ENCODE data around the gene PFN3. TPM values are rescaled to one million over a fixed set of nuclear protein-coding genes. Genes with fewer than 3 reads are reported as not detected.

The PFN3 gene
- polyA plus RNA-seq, 1 of the 3 experiments (the other 2 are of a cell fraction), result not detected

DNA sequence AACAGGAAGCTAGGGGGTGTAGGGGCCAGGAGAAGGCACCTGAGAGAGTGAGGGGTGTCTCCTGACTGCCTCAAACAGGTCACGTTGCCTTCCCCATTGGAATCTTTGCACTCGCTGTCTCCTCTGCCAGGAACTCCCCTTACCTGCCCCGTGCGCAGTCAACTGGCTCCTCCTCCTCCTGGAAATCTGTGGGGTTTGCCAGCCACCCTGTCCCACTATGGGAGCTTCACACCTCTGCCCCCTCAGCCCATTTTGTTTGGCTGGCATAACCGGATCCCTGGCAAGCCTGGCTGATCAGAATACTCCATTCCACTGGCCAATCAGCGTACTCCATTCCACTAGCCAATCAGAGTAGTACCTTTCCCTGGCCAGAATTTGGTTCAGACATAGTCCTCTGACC, 26.7 kb downstream of the PFN3 start:
- Histone ChIP-seq H3K27ac (ENCODE audit: low read depth in 2 of 2, low read length in 1 of 2) (no peak overlapping the region), H3K4me3 (ENCODE audit: low read depth in 2 of 2, low read length in 1 of 2) (no peak overlapping the region), H3K9me2 (no peaks in the 10 kb centered on the region), H4K20me1 (ENCODE audit: insufficient read depth) (no peaks in the 10 kb centered on the region), H3K4me2 (no peak overlapping the region), H2AFZ (ENCODE audit: low read depth) (no peak overlapping the region), H3K9me3 (no peaks in the 10 kb centered on the region), H3K9ac (no peak overlapping the region), H3K27me3 (ENCODE audit: insufficient read depth) (no peaks in the 10 kb centered on the region), H3K4me1 (ENCODE audit: control insufficient read depth in 1 of 2, insufficient read depth in 2 of 2, low read depth in 1 of 2, low read length in 1 of 2) (peaks cover 0 to 9% of the 10 kb centered on the region in 2 experiments; a peak in 1 of 4 replicates), H3F3A (replicated peaks; ENCODE audit: insufficient read depth) (peaks cover 6% of the 10 kb centered on the region), H3K79me2 (ENCODE audit: insufficient read depth) (no peaks in the 10 kb centered on the region), H3K36me3 (replicated peaks in 1 of 2; ENCODE audit: control insufficient read depth in 1 of 2, insufficient read depth in 2 of 2, low read length in 1 of 2) (no peaks in the 10 kb centered on the region)
- no peak for TF ChIP-seq RXRA (IDR thresholded peaks at IDR 0.05; ENCODE audit: borderline replicate concordance, low read depth)
- no peak for TF ChIP-seq MXI1 (IDR thresholded peaks at IDR 0.05; ENCODE audit: low read depth, low read length)
- TF ChIP-seq, protein P1, sequence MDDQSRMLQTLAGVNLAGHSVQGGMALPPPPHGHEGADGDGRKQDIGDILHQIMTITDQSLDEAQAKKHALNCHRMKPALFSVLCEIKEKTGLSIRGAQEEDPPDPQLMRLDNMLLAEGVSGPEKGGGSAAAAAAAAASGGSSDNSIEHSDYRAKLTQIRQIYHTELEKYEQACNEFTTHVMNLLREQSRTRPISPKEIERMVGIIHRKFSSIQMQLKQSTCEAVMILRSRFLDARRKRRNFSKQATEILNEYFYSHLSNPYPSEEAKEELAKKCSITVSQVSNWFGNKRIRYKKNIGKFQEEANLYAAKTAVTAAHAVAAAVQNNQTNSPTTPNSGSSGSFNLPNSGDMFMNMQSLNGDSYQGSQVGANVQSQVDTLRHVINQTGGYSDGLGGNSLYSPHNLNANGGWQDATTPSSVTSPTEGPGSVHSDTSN (IDR thresholded peaks at IDR 0.05), result no peak
- no peak for TF ChIP-seq RFX5 (IDR thresholded peaks at IDR 0.05; ENCODE audit: low read length)
- no peak for TF ChIP-seq GABPA (IDR thresholded peaks at IDR 0.05; ENCODE audit: low read depth)
- no peak for TF ChIP-seq YY1 (IDR thresholded peaks at IDR 0.05; ENCODE audit: low read depth)
- no peak for TF ChIP-seq TAF1 (IDR thresholded peaks at IDR 0.05; ENCODE audit: borderline replicate concordance, low read depth, low read length)
- TF ChIP-seq, protein P2, sequence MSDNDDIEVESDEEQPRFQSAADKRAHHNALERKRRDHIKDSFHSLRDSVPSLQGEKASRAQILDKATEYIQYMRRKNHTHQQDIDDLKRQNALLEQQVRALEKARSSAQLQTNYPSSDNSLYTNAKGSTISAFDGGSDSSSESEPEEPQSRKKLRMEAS (IDR thresholded peaks at IDR 0.05; ENCODE audit: low read depth), result no peak
- no peak for TF ChIP-seq TCF12 (IDR thresholded peaks at IDR 0.05)
- WGBS (ENCODE audit: low lambda C conversion rate), result 86% methylated on average over 6 of the region's 6 CpGs
- DNase-seq, result no peak
- POLR2A ChIA-PET, result no interaction called here
- CTCF ChIA-PET, result interaction anchor here (0.9 to 4.9 kb wide), 4 partner anchors 16 to 127 kb away, joined by 3 to 47 read pairs (median 16); no protein-coding TSS in a partner anchor

DNA sequence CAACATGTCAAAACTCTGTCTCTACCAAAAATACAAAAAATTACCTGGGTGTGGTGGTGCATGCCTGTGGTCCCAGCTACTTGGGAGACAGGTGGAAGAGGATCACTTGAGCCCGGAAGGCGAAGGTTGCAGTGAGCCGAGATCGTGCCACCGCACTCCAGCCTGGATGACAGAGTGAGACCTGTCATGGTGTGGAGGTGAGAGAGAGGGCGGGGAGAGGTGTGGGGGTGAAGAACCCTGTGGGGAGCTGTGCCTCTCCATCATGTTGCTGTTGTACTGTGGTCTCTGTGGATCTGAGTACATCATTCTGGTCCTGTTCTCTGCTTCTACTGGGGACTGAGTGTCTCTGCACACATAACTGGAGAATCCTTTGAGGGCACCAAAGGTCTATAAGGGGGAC, 27.6 kb downstream of the PFN3 start:
- H3K27ac ChIP-seq (ENCODE audit: low read depth in 2 of 2, low read length in 1 of 2), result no peak overlapping the region
- no peak overlapping the region for H3K4me3 ChIP-seq (ENCODE audit: low read depth in 2 of 2, low read length in 1 of 2)
- peaks cover 7% of the 10 kb centered on the region for H3F3A ChIP-seq (replicated peaks; ENCODE audit: insufficient read depth)
- TF ChIP-seq SIN3A (IDR thresholded peaks at IDR 0.05; ENCODE audit: borderline replicate concordance, low read depth, low read length) (no peak), RFX5 (IDR thresholded peaks at IDR 0.05; ENCODE audit: low read length) (no peak), ELF1 (IDR thresholded peaks at IDR 0.05) (no peak), TAF1 (IDR thresholded peaks at IDR 0.05; ENCODE audit: borderline replicate concordance, low read depth, low read length) (no peak), JUND (IDR thresholded peaks at IDR 0.05) (no peak), MXI1 (IDR thresholded peaks at IDR 0.05; ENCODE audit: low read depth, low read length) (no peak), RCOR1 (IDR thresholded peaks at IDR 0.05; ENCODE audit: low read length) (no peak), RAD21 (IDR thresholded peaks at IDR 0.05; ENCODE audit: low read length) (no peak), SMC3 (IDR thresholded peaks at IDR 0.05; ENCODE audit: low read depth, low read length) (no peak), CHD2 (IDR thresholded peaks at IDR 0.05; ENCODE audit: low read length, partially characterized antibody) (no peak), GABPA (IDR thresholded peaks at IDR 0.05; ENCODE audit: low read depth) (no peak), FOXJ3 (CRISPR knock-in tag; IDR thresholded peaks at IDR 0.05) (no peak), EP300 (IDR thresholded peaks at IDR 0.05; ENCODE audit: borderline replicate concordance in 1 of 2, low read depth in 1 of 2, low read length in 1 of 2) (no peak)
- TF ChIP-seq, protein P1 (IDR thresholded peaks at IDR 0.05), result no peak
- TF ChIP-seq, protein P2 (IDR thresholded peaks at IDR 0.05; ENCODE audit: low read depth), result no peak
- TF ChIP-seq, protein P3, sequence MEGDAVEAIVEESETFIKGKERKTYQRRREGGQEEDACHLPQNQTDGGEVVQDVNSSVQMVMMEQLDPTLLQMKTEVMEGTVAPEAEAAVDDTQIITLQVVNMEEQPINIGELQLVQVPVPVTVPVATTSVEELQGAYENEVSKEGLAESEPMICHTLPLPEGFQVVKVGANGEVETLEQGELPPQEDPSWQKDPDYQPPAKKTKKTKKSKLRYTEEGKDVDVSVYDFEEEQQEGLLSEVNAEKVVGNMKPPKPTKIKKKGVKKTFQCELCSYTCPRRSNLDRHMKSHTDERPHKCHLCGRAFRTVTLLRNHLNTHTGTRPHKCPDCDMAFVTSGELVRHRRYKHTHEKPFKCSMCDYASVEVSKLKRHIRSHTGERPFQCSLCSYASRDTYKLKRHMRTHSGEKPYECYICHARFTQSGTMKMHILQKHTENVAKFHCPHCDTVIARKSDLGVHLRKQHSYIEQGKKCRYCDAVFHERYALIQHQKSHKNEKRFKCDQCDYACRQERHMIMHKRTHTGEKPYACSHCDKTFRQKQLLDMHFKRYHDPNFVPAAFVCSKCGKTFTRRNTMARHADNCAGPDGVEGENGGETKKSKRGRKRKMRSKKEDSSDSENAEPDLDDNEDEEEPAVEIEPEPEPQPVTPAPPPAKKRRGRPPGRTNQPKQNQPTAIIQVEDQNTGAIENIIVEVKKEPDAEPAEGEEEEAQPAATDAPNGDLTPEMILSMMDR (IDR thresholded peaks at IDR 0.05), result no peak
- TF ChIP-seq, protein P4, sequence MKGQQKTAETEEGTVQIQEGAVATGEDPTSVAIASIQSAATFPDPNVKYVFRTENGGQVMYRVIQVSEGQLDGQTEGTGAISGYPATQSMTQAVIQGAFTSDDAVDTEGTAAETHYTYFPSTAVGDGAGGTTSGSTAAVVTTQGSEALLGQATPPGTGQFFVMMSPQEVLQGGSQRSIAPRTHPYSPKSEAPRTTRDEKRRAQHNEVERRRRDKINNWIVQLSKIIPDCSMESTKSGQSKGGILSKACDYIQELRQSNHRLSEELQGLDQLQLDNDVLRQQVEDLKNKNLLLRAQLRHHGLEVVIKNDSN (IDR thresholded peaks at IDR 0.05; ENCODE audit: borderline replicate concordance, low read depth), result no peak
- TF ChIP-seq, protein P5, sequence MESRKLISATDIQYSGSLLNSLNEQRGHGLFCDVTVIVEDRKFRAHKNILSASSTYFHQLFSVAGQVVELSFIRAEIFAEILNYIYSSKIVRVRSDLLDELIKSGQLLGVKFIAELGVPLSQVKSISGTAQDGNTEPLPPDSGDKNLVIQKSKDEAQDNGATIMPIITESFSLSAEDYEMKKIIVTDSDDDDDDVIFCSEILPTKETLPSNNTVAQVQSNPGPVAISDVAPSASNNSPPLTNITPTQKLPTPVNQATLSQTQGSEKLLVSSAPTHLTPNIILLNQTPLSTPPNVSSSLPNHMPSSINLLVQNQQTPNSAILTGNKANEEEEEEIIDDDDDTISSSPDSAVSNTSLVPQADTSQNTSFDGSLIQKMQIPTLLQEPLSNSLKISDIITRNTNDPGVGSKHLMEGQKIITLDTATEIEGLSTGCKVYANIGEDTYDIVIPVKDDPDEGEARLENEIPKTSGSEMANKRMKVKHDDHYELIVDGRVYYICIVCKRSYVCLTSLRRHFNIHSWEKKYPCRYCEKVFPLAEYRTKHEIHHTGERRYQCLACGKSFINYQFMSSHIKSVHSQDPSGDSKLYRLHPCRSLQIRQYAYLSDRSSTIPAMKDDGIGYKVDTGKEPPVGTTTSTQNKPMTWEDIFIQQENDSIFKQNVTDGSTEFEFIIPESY (IDR thresholded peaks at IDR 0.05; ENCODE audit: borderline replicate concordance, low read depth), result no peak
- H3K27me3 ChIP-seq (ENCODE audit: insufficient read depth), result no peaks in the 10 kb centered on the region
- H3K9ac ChIP-seq, result no peak overlapping the region
- no peak overlapping the region for H2AFZ ChIP-seq (ENCODE audit: low read depth)
- H3K9me2 ChIP-seq, result no peaks in the 10 kb centered on the region
- ChIA-PET CTCF (interaction anchor here (0.6 to 4.9 kb wide), 6 partner anchors 17 to 262 kb away, joined by 3 to 47 read pairs (median 16); no protein-coding TSS in a partner anchor), POLR2A (no interaction called here)
- DNase-seq, result no peak
- no peak overlapping the region for H3K4me2 ChIP-seq
- no peaks in the 10 kb centered on the region for H3K36me3 ChIP-seq (replicated peaks in 1 of 2; ENCODE audit: control insufficient read depth in 1 of 2, insufficient read depth in 2 of 2, low read length in 1 of 2)
- peaks cover 0 to 17% of the 10 kb centered on the region in 2 experiments; a peak in 1 of 4 replicates for H3K4me1 ChIP-seq (ENCODE audit: control insufficient read depth in 1 of 2, insufficient read depth in 2 of 2, low read depth in 1 of 2, low read length in 1 of 2)
- H3K79me2 ChIP-seq (ENCODE audit: insufficient read depth), result no peaks in the 10 kb centered on the region
- H3K9me3 ChIP-seq, result no peaks in the 10 kb centered on the region
- no peaks in the 10 kb centered on the region for H4K20me1 ChIP-seq (ENCODE audit: insufficient read depth)
- WGBS (ENCODE audit: low lambda C conversion rate), result 84% methylated on average over 6 of the region's 6 CpGs
